AG04449 (cell line): Measurements from ENCODE around the gene NTRK2.

Source experiments
- CTCF ChIA-PET: fragments of 350-600 bp; formaldehyde crosslinking; extraction: SDS; loops from one replicate; lab custom pipeline; 2021; ENCODE audit warnings: antibody characterized with exemption; lab: Yijun Ruan, JAX
- POLR2A ChIA-PET: fragments of 400-600, 350-600 bp; formaldehyde crosslinking; extraction: SDS; loops from one replicate; lab custom pipeline; 2020; ENCODE audit warnings: antibody characterized with exemption, inconsistent platforms; lab: Yijun Ruan, JAX
- DNase-seq: peaks from one replicate; pipeline ENCODE4 v3.0.0-alpha.2; 2010; ENCODE audit warnings: low read depth, low spot score
- H3K4me3 ChIP-seq: 2 replicates; pipeline ENCODE4 v1.5.1; 2011; ENCODE audit warnings: low read depth, mild to moderate bottlenecking, control low read depth, low read length
- CTCF ChIP-seq: IDR thresholded peaks from one replicate; pipeline ENCODE4 v1.5.1; 2011; ENCODE audit warnings: mild to moderate bottlenecking, moderate library complexity, low read length, control low read depth, inconsistent platforms; ENCODE audit not compliant: insufficient read depth; ENCODE audit errors: missing control alignments

NTRK2 gene

GRCh38 chr9:84928419-84928818, 258.9 kb downstream of the NTRK2 start:
- no peak for DNase-seq
- ChIA-PET CTCF (no interaction called here), POLR2A (no interaction called here)
- H3K4me3 ChIP-seq: no peak overlapping the region
- TF ChIP-seq CTCF: no peak

GRCh38 chr9:84929068-84929467, 259.5 kb downstream of the NTRK2 start:
- ChIA-PET CTCF (interaction anchor here (1.3 kb wide), 1 partner anchor 10 kb away, joined by 3 read pairs; no protein-coding TSS in a partner anchor), POLR2A (no interaction called here)
- DNase-seq: no peak
- no peak overlapping the region for H3K4me3 ChIP-seq
- no peak for TF ChIP-seq CTCF

- DNase-seq: no peak
- ChIA-PET CTCF (interaction anchor here (1.1 kb wide), 1 partner anchor 325 kb away, joined by 5 read pairs; no protein-coding TSS in a partner anchor), POLR2A (no interaction called here)
- H3K4me3 ChIP-seq: no peak overlapping the region
- no peak for TF ChIP-seq CTCF
Measured at GRCh38 chr9:84932915-84933527, 263.5 kb downstream of the NTRK2 start.

GRCh38 chr9:84935528-84936117, 266.1 kb downstream of the NTRK2 start:
- no peak for DNase-seq
- H3K4me3 ChIP-seq: no peak overlapping the region
- ChIA-PET POLR2A (no interaction called here), CTCF (no interaction called here)
- no peak for TF ChIP-seq CTCF

GRCh38 chr9:84937180-84937579, 267.7 kb downstream of the NTRK2 start:
- CTCF ChIA-PET: interaction anchor here (1.2 kb wide), 1 partner anchor 14 kb away, joined by 3 read pairs; no protein-coding TSS in a partner anchor
- POLR2A ChIA-PET: no interaction called here
- H3K4me3 ChIP-seq: no peak overlapping the region
- TF ChIP-seq CTCF: no peak
- no peak for DNase-seq

GRCh38 chr9:84937581-84937980, 268.1 kb downstream of the NTRK2 start:
- H3K4me3 ChIP-seq: no peak overlapping the region
- ChIA-PET CTCF (no interaction called here), POLR2A (no interaction called here)
- no peak for DNase-seq
- no peak for TF ChIP-seq CTCF
